GM12891 (cell line): Measurements from ENCODE around the gene CCDC197.

Source experiments
- PAX5 ChIP-seq: IDR thresholded peaks from 2 replicates; pipeline ENCODE4 v1.6.1; 2011; ENCODE audit warnings: low read length, moderate library complexity, mild to moderate bottlenecking; ENCODE audit not compliant: insufficient read depth, severe bottlenecking
- POLR2A ChIP-seq: IDR thresholded peaks from 2 replicates; pipeline ENCODE4 v1.6.1; 2011; ENCODE audit warnings: low read depth, low read length, control low read depth
- POLR2AphosphoS5 ChIP-seq: IDR thresholded peaks from 2 replicates; pipeline ENCODE4 v1.6.1; 2011; ENCODE audit warnings: low read depth, low read length, control low read depth
- POU2F2 ChIP-seq: IDR thresholded peaks from 2 replicates; pipeline ENCODE4 v1.6.1; 2011; ENCODE audit warnings: low read depth, mild to moderate bottlenecking, control low read depth, low read length, moderate library complexity
- TAF1 ChIP-seq: IDR thresholded peaks from 2 replicates; pipeline ENCODE4 v1.6.1; 2011; ENCODE audit warnings: low read depth, low read length, control low read depth

- TF ChIP-seq POLR2A (no peak), POLR2AphosphoS5 (no peak), TAF1 (no peak), PAX5 (no peak), POU2F2 (no peak)
Observed at GRCh38 chr14:94030571-94030970, 33.5 kb downstream of the CCDC197 start.
